ENCODE measurements around the gene ENPP1.
"Not testable (repeated sequence)": the region's sequence is repeated elsewhere in the genome, so short reads cannot be mapped to it uniquely, and the experiment has no call there.

- TF ChIP-seq SP2 (IDR thresholded peaks at IDR 0.05; ENCODE audit: extremely low read depth, low read depth, low read length, poor library complexity, severe bottlenecking); JUNB (CRISPR knock-in tag; conservative IDR thresholded peaks at IDR 0.05): not testable (repeated sequence)
Observed at GRCh38 chr6:131916091-131916796, 108.4 kb downstream of the ENPP1 start.

All from K562 (cell line).